Fibroblast of villous mesenchyme (primary cell): Measurements from ENCODE around the gene ARHGEF28. TPM values are rescaled to one million over a fixed set of nuclear protein-coding genes. Genes with fewer than 3 reads are reported as not detected.

Source experiments
- DNase-seq: peaks from one replicate; pipeline ENCODE4 v3.0.0-alpha.2; 2010; ENCODE audit warnings: low read depth
- H3K4me3 ChIP-seq: 2 replicates; pipeline ENCODE4 v1.5.1; 2011; ENCODE audit warnings: low read depth, mild to moderate bottlenecking, low read length
- CTCF ChIP-seq: IDR thresholded peaks from 2 replicates; pipeline ENCODE4 v1.5.1; 2012; ENCODE audit warnings: low read depth, mild to moderate bottlenecking, low read length; ENCODE audit not compliant: insufficient read depth
- total RNA-seq: library from RNA; depleted of rRNA; stranded (reverse); fragments of >200 nt; gene quantifications from 2 replicates; pipeline ENCODE4 v1.2.3, GENCODE V29; 2012

Gene ARHGEF28
- total RNA-seq, 1 donor: 40.2 TPM

- H3K4me3 ChIP-seq: no peak overlapping the region
- TF ChIP-seq CTCF: no peak
- no peak for DNase-seq
Measured at GRCh38 chr5:73957397-73958001, 331.5 kb downstream of the ARHGEF28 start.

- no peak for DNase-seq
- TF ChIP-seq CTCF: no peak
- H3K4me3 ChIP-seq: no peak overlapping the region
Measured at GRCh38 chr5:73958037-73958436, 332.0 kb downstream of the ARHGEF28 start.

- H3K4me3 ChIP-seq: no peak overlapping the region
- no peak for DNase-seq
- TF ChIP-seq CTCF: no peak
Measured at GRCh38 chr5:73960023-73960422, 334.0 kb downstream of the ARHGEF28 start.

GRCh38 chr5:73960426-73960825 is 334.4 kb downstream of the ARHGEF28 start:
- no peak for TF ChIP-seq CTCF

GRCh38 chr5:73962801-73963425 is 336.9 kb downstream of the ARHGEF28 start:
- no peak for TF ChIP-seq CTCF
- peak; percentile 50 for DNase-seq
- H3K4me3 ChIP-seq: no peak overlapping the region

More at GRCh38 chr5:73960426-73960825, 334.4 kb downstream of the ARHGEF28 start:
- H3K4me3 ChIP-seq: no peak overlapping the region
- DNase-seq: peak; percentile 61

- TF ChIP-seq CTCF: no peak
- no peak overlapping the region for H3K4me3 ChIP-seq
- DNase-seq: no peak
Measured at GRCh38 chr5:73964352-73964865, 338.4 kb downstream of the ARHGEF28 start.
